Progenitor cell of endocrine pancreas (in vitro differentiated cells): ENCODE data around the gene ADAMTSL4. TPM values are rescaled to one million over a fixed set of nuclear protein-coding genes. Genes with fewer than 3 reads are reported as not detected.

ENCODE experiments used
- DNase-seq: peaks from one replicate; pipeline ENCODE4 v3.0.0; 2021; ENCODE audit warnings: low spot score; ENCODE audit not compliant: unreplicated experiment
- H3K27ac Mint-ChIP-seq: 2 replicates; pipeline ENCODE4 v1.8.0; 2021; ENCODE audit warnings: mild to moderate bottlenecking, moderate library complexity, mixed read lengths
- H3K27me3 Mint-ChIP-seq: 2 replicates; pipeline ENCODE4 v1.8.0; 2021; ENCODE audit warnings: mixed read lengths
- H3K36me3 Mint-ChIP-seq: 2 replicates; pipeline ENCODE4 v1.8.0; 2022; ENCODE audit warnings: mixed read lengths; ENCODE audit not compliant: insufficient read depth
- H3K4me1 Mint-ChIP-seq: 2 replicates; pipeline ENCODE4 v1.8.0; 2021; ENCODE audit warnings: low read depth, mixed read lengths
- H3K4me3 Mint-ChIP-seq: 2 replicates; pipeline ENCODE4 v1.8.0; 2021; ENCODE audit warnings: low read depth, mild to moderate bottlenecking, moderate library complexity, mixed read lengths
- H3K9me3 Mint-ChIP-seq: 2 replicates; pipeline ENCODE4 v1.8.0; 2021; ENCODE audit warnings: low read depth, mixed read lengths
- CTCF ChIP-seq: fragments of 200-600 bp; sonication (generic); IDR thresholded peaks from one replicate; pipeline ENCODE4 v1.5.0; 2021; ENCODE audit warnings: antibody characterized with exemption, mild to moderate bottlenecking; ENCODE audit not compliant: unreplicated experiment
- long read RNA-seq: library from polyadenylated mRNA; unstranded; transcript quantifications from one replicate; pipeline ENCODE4 v2.0.0, GENCODE V29; 2020
- total RNA-seq: library from RNA; stranded (reverse); gene quantifications from 2 replicates; pipeline ENCODE4 v1.2.1, GENCODE V29; 2021

The ADAMTSL4 gene
- 5.5 and 6.9 TPM in 2 replicates for total RNA-seq
- long read RNA-seq, result 0 reads

GRCh38 chr1:150548632-150549495 lies at the start of gene ADAMTSL4:
Gene ADAMTSL4, plus strand, starts transcription at chr1:150549408. Its CDS starts 2,881 bp downstream, at chr1:150552289.
- peaks cover 17% of the 10 kb centered on the region for H3K27me3 Mint-ChIP-seq
- peak within 1 kb of the TSS; percentile 76 for H3K4me3 Mint-ChIP-seq
- H3K27ac Mint-ChIP-seq, result peak within 1 kb of the TSS; percentile 84
- DNase-seq, result peak; percentile 54
- no peaks in the 10 kb centered on the region for H3K36me3 Mint-ChIP-seq
- peak; percentile 46 for TF ChIP-seq CTCF
- no peaks in the 10 kb centered on the region for H3K9me3 Mint-ChIP-seq
- peaks cover 12% of the 10 kb centered on the region for H3K4me1 Mint-ChIP-seq

- Mint-ChIP-seq H3K36me3 (peaks cover 14% of the 10 kb centered on the region), H3K27me3 (no peaks in the 10 kb centered on the region), H3K4me1 (peaks cover 2% of the 10 kb centered on the region), H3K4me3 (no peak overlapping the region), H3K9me3 (no peaks in the 10 kb centered on the region), H3K27ac (no peak overlapping the region)
- DNase-seq, result no peak
- TF ChIP-seq CTCF, result no peak
Observed at GRCh38 chr1:150505431-150505830, 43.8 kb upstream of the ADAMTSL4 start.

GRCh38 chr1:150507912-150508864 lies 41.0 kb upstream of the ADAMTSL4 start, which contains the start of gene ECM1:
Gene ECM1, plus strand, starts transcription at chr1:150508109. Its CDS starts 101 bp downstream, at chr1:150508210.
- TF ChIP-seq CTCF, result no peak
- Mint-ChIP-seq H3K9me3 (no peaks in the 10 kb centered on the region), H3K27ac (no peak within 1 kb of the TSS), H3K4me3 (no peak within 1 kb of the TSS), H3K36me3 (peaks cover 10% of the 10 kb centered on the region), H3K27me3 (no peaks in the 10 kb centered on the region), H3K4me1 (peaks cover 2% of the 10 kb centered on the region)
- DNase-seq, result no peak

GRCh38 chr1:150508982-150509381 lies 40.2 kb upstream of the ADAMTSL4 start:
- peaks cover 2% of the 10 kb centered on the region for H3K4me1 Mint-ChIP-seq
- peaks cover 9% of the 10 kb centered on the region for H3K36me3 Mint-ChIP-seq
- TF ChIP-seq CTCF, result no peak
- H3K27me3 Mint-ChIP-seq, result no peaks in the 10 kb centered on the region
- no peak overlapping the region for H3K27ac Mint-ChIP-seq
- no peak overlapping the region for H3K4me3 Mint-ChIP-seq
- no peaks in the 10 kb centered on the region for H3K9me3 Mint-ChIP-seq
- no peak for DNase-seq

- no peak for DNase-seq
- TF ChIP-seq CTCF, result no peak
- Mint-ChIP-seq H3K4me3 (no peak overlapping the region), H3K9me3 (no peaks in the 10 kb centered on the region), H3K36me3 (peaks cover 4% of the 10 kb centered on the region), H3K27me3 (no peaks in the 10 kb centered on the region), H3K4me1 (peaks cover 6% of the 10 kb centered on the region), H3K27ac (no peak overlapping the region)
Observed at GRCh38 chr1:150511551-150511950, 37.7 kb upstream of the ADAMTSL4 start.
